K562 treated with DMSO at 1 percent for 24 hours (cell line): ENCODE data around the gene IVD. TPM values are rescaled to one million over a fixed set of nuclear protein-coding genes. Genes with fewer than 3 reads are reported as not detected.

ENCODE experiments used
- total RNA-seq: library from RNA; unstranded; fragments of 300-600 nt; gene quantifications from 2 replicates; pipeline ENCODE4 v1.2.3, GENCODE V29; 2022; ENCODE audit warnings: low read depth; ENCODE audit not compliant: insufficient read depth

IVD gene
- 3.5 TPM in 2 replicates for total RNA-seq

GRCh38 chr15:40405501-40406381 is at the start of gene IVD:
TSS of gene IVD (plus strand) at chr15:40405795. CDS start at chr15:40405828, 33 bp downstream.

DNA sequence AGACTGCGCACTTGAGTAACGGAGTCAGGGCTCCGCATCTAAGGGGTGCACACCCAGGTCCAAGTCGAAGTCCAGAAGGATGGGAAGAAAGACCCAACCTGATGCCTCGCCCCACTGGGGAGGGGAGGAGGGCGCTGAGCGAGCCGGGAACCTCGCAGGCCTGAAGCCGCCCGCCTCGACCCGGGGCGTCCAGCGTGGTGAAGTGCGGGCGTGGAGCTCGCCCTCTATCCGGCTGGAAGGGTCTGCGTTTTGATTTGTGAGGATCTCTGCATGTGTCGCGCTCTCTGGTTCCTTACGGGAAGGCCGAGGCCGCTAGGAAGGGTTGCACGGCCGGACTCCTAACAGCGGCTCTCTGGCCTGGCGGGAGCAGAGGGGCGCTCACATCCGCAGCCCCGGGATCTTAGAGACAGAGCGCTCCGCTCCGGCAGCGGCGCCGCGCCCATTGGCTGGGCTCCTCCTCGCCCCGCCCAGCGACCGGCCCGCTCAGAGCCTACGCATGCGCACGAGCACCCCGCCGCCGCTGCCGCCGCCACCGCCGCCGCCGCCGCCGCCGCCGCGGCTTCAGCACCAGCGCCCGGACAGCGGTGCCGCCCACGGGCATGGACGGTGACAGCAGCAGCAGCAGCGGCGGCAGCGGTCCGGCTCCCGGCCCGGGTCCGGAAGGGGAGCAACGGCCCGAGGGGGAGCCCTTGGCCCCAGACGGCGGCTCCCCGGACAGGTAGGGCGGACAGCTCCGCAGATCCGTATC is 47.7 kb upstream of the IVD start, which contains the start of gene DISP2:
TSS of gene DISP2 (plus strand) at position 497 of the 748 bp plus-strand sequence. CDS start at position 600, 103 bp downstream.

DNA sequence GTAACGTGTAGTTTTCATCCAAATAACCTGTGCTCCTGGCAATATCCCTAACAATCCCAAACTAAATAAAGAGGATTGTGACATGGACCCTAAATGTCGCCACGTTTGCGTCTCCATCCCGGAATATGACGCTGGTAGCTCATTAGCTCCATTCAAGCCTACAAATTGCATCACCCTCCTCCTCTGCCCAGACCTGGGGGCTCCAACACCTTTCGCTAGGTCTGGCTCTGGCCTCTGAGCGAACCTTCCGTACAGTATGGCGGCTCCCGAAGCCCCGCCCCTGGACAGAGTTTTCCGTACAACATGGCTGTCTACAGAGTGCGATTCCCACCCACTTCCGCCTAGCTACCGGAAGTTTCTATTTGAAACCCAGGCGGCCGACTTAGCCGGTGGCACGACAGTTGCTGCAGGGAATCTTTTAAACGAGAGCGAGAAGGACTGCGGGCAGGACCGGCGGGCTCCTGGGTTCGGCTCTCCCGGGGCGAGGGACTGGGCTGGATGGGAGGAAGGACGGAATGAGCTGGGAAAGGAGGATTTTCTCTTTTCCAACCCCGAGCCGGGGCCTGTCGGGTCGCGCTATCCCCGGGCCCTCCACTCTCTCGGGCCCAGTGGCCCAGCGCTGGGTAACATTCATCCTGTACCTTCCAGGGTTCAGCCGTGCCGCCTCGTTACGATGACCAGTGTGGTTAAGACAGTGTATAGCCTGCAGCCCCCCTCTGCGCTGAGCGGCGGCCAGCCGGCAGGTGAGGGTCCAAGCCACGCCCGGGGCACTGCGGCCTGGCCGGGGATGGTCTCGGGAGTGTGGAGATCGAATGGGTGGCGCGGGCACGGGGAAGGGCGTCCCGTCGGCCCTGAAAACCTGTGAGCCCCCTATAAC is 22.8 kb upstream of the IVD start, which contains the start of gene KNSTRN:
TSS of gene KNSTRN (plus strand) at position 142 of the 877 bp plus-strand sequence. CDS start at position 257, 115 bp downstream.

GRCh38 chr15:40440743-40441564 is 35.4 kb downstream of the IVD start, which contains the start of gene BAHD1:
TSS of gene BAHD1 (plus strand) at chr15:40440953. CDS start at chr15:40458465, 17,512 bp downstream.

GRCh38 chr15:40470423-40471104 is 65.0 kb downstream of the IVD start, which contains the start of gene CHST14:
TSS of gene CHST14 (plus strand) at chr15:40470984. CDS start at chr15:40471214, 230 bp downstream.

Other genes with a start within 250 kb of the IVD start
- 29.5 and 36.9 TPM in 2 replicates for gene BUB1B, start 244.7 kb upstream of the IVD start, total RNA-seq
- 0.25 TPM in 1 of 2 replicates, not detected in the other for gene PAK6, start 166.7 kb upstream of the IVD start, total RNA-seq
- 1.3 and 1.6 TPM in 2 replicates for gene ANKRD63, start 122.7 kb upstream of the IVD start, total RNA-seq
- 7.2 and 7.7 TPM in 2 replicates for gene PLCB2, start 97.9 kb upstream of the IVD start, total RNA-seq
- gene INAFM2, start 82.1 kb upstream of the IVD start, total RNA-seq, result 24.3 and 26.6 TPM in 2 replicates
- 0.58 and 1.2 TPM in 2 replicates for gene CCDC9B, start 64.9 kb upstream of the IVD start, total RNA-seq
- gene PHGR1, start 54.8 kb upstream of the IVD start, total RNA-seq, result not detected in 2 replicates
- gene DISP2, start 47.6 kb upstream of the IVD start, total RNA-seq, result 0.06 and 0.09 TPM in 2 replicates
- 34.5 and 40.1 TPM in 2 replicates for gene KNSTRN, start 23.1 kb upstream of the IVD start, total RNA-seq
- gene BAHD1, start 35.2 kb downstream of the IVD start, total RNA-seq, result 28.7 and 29.9 TPM in 2 replicates
- 17.6 and 22.4 TPM in 2 replicates for gene CHST14, start 65.2 kb downstream of the IVD start, total RNA-seq
- 19.0 and 22.3 TPM in 2 replicates for gene CCDC32, start 159.2 kb downstream of the IVD start, total RNA-seq
- gene RPUSD2, start 163.5 kb downstream of the IVD start, total RNA-seq, result 16.3 and 18.3 TPM in 2 replicates
- 14.3 and 18.8 TPM in 2 replicates for gene KNL1, start 188.5 kb downstream of the IVD start, total RNA-seq